IPS-18c (cell line): ENCODE data around the gene ACRBP.
A peak's percentile ranks its signal among the peaks of the same experiment; 100 is the strongest.

Source experiments
- H3K4me3 ChIP-seq: 2 replicates; pipeline ENCODE4 v1.7.0; 2013; ENCODE audit warnings: low read depth, mild to moderate bottlenecking, low read length, moderate library complexity; ENCODE audit not compliant: insufficient read depth
- H3K9me3 ChIP-seq: one replicate; pipeline ENCODE4 v1.6.1; 2013; ENCODE audit warnings: mild to moderate bottlenecking, low read length, moderate library complexity; ENCODE audit not compliant: control insufficient read depth, insufficient read depth

Gene ACRBP

GRCh38 chr12:6662602-6662905 lies 15.3 kb upstream of the ACRBP start:
- Histone ChIP-seq H3K9me3 (no peaks in the 10 kb centered on the region), H3K4me3 (peak overlapping the region; percentile 87)

GRCh38 chr12:6653987-6654386 lies 6.8 kb upstream of the ACRBP start:
- Histone ChIP-seq H3K4me3 (no peak overlapping the region), H3K9me3 (no peaks in the 10 kb centered on the region)

- no peak overlapping the region for H3K4me3 ChIP-seq
- no peaks in the 10 kb centered on the region for H3K9me3 ChIP-seq
Observed at GRCh38 chr12:6653342-6653741, 6.1 kb upstream of the ACRBP start.

- Histone ChIP-seq H3K4me3 (no peak overlapping the region), H3K9me3 (no peaks in the 10 kb centered on the region)
Observed at GRCh38 chr12:6652391-6652790, 5.2 kb upstream of the ACRBP start.

GRCh38 chr12:6650832-6651231 lies 3.6 kb upstream of the ACRBP start:
- no peak overlapping the region for H3K4me3 ChIP-seq
- no peaks in the 10 kb centered on the region for H3K9me3 ChIP-seq

- peaks cover 2% of the 10 kb centered on the region for H3K9me3 ChIP-seq
Observed at GRCh38 chr12:6646276-6647082, 753 bp downstream of the ACRBP start.

GRCh38 chr12:6644903-6645302 lies 2.3 kb downstream of the ACRBP start:
- H3K9me3 ChIP-seq, result peaks cover 2% of the 10 kb centered on the region
- no peak overlapping the region for H3K4me3 ChIP-seq

More at GRCh38 chr12:6646276-6647082, 753 bp downstream of the ACRBP start:
- H3K4me3 ChIP-seq, result peak overlapping the region; percentile 80

GRCh38 chr12:6644257-6644596 lies 3.0 kb downstream of the ACRBP start:
- no peak overlapping the region for H3K4me3 ChIP-seq

GRCh38 chr12:6643569-6644256 lies 3.5 kb downstream of the ACRBP start:
- H3K4me3 ChIP-seq, result no peak overlapping the region

More at GRCh38 chr12:6644257-6644596, 3.0 kb downstream of the ACRBP start:
- peaks cover 2% of the 10 kb centered on the region for H3K9me3 ChIP-seq

GRCh38 chr12:6641131-6641530 lies 6.1 kb downstream of the ACRBP start:
- no peak overlapping the region for H3K4me3 ChIP-seq

More at GRCh38 chr12:6643569-6644256, 3.5 kb downstream of the ACRBP start:
- H3K9me3 ChIP-seq, result peaks cover 2% of the 10 kb centered on the region

GRCh38 chr12:6640497-6640896 lies 6.7 kb downstream of the ACRBP start:
- H3K9me3 ChIP-seq, result peaks cover 2% of the 10 kb centered on the region
- no peak overlapping the region for H3K4me3 ChIP-seq

More at GRCh38 chr12:6641131-6641530, 6.1 kb downstream of the ACRBP start:
- peaks cover 2% of the 10 kb centered on the region for H3K9me3 ChIP-seq

- H3K9me3 ChIP-seq, result peaks cover 2% of the 10 kb centered on the region
- no peak overlapping the region for H3K4me3 ChIP-seq
Observed at GRCh38 chr12:6639151-6639801, 8.0 kb downstream of the ACRBP start.

- Histone ChIP-seq H3K9me3 (no peaks in the 10 kb centered on the region), H3K4me3 (no peak overlapping the region)
Observed at GRCh38 chr12:6638305-6638704, 8.9 kb downstream of the ACRBP start.

- Histone ChIP-seq H3K9me3 (no peaks in the 10 kb centered on the region), H3K4me3 (no peak within 1 kb of the TSS)
Observed at GRCh38 chr12:6635856-6636531, 11.2 kb downstream of the ACRBP start, which contains the start of gene LPAR5. LPAR5 (minus strand) TSS chr12:6635959; CDS start chr12:6621248, 14,711 bp downstream.

GRCh38 chr12:6635375-6635855 lies 11.8 kb downstream of the ACRBP start:
- Histone ChIP-seq H3K9me3 (no peaks in the 10 kb centered on the region), H3K4me3 (no peak overlapping the region)

GRCh38 chr12:6632026-6632983 lies 14.9 kb downstream of the ACRBP start:
- no peaks in the 10 kb centered on the region for H3K9me3 ChIP-seq
- no peak overlapping the region for H3K4me3 ChIP-seq
